Right lobe of liver (tissue), 4 donors: ENCODE measurements around the gene PTPRK.

Experiments
- POLR2A ChIP-seq: fragments of 450-650 bp; IDR thresholded peaks from one replicate; pipeline ENCODE4 v1.6.1; 2017; ENCODE audit warnings: antibody characterized with exemption, mild to moderate bottlenecking
- TF ChIP-seq, protein P1 (sequence below), 4 donors: fragments of 200-600 bp in 3 of 4; fragments of 450-650 bp in 1 of 4; IDR thresholded peaks; one replicate each; pipeline versions ENCODE4 v1.5.1 to v1.8.0; 2016 to 2022; ENCODE audit warnings: antibody characterized with exemption in 4 of 4, mild to moderate bottlenecking in 2 of 4
- donor health status: DM: no; HTN: no; CAD: no.
- donor health status: DM: no; HTN: no; CAD: no.
- donor health status: DM: no; HTN: yes; CAD: no.

DNA sequence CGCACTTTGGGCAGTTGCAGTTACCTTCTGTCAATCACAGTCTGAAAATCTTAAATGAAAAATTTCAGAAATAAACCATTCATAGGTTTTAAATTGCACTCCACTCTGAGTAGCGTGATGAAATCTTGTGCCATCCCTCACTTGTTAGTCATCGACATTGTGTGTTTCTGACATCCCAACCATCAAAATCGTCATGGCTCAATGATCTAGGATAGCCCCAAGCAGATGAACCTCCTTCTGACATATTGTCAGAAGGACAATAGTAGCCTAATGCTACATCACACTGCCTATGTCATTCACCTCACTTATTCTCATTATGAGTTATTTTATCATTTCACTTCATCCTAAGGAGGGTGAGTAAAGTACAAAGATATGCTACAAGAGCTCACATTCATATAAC, 284.8 kb downstream of the PTPRK start:
- TF ChIP-seq, protein P1, sequence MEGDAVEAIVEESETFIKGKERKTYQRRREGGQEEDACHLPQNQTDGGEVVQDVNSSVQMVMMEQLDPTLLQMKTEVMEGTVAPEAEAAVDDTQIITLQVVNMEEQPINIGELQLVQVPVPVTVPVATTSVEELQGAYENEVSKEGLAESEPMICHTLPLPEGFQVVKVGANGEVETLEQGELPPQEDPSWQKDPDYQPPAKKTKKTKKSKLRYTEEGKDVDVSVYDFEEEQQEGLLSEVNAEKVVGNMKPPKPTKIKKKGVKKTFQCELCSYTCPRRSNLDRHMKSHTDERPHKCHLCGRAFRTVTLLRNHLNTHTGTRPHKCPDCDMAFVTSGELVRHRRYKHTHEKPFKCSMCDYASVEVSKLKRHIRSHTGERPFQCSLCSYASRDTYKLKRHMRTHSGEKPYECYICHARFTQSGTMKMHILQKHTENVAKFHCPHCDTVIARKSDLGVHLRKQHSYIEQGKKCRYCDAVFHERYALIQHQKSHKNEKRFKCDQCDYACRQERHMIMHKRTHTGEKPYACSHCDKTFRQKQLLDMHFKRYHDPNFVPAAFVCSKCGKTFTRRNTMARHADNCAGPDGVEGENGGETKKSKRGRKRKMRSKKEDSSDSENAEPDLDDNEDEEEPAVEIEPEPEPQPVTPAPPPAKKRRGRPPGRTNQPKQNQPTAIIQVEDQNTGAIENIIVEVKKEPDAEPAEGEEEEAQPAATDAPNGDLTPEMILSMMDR (IDR thresholded peaks at IDR 0.05): no peak
- TF ChIP-seq POLR2A: no peak
